K562 (cell line): ENCODE results near the gene ZBTB48. TPM values are rescaled to one million over a fixed set of nuclear protein-coding genes. Genes with fewer than 3 reads are reported as not detected.
A peak's percentile ranks its signal among the peaks of the same experiment; 100 is the strongest.

Experiments used
- BCL6 ChIP-seq: fragments of 250-450 bp; sonication (Bioruptor Pico); IDR thresholded peaks from 2 replicates; pipeline ENCODE4 v1.4.0; 2020
- CBFA2T2 ChIP-seq: fragments of 450-650 bp; conservative IDR thresholded peaks from 2 replicates; pipeline ENCODE4 v1.6.1; 2017; ENCODE audit warnings: mild to moderate bottlenecking
- CBX1 ChIP-seq: sonication (generic); IDR thresholded peaks from 2 replicates; pipeline ENCODE4 v1.6.1; 2016; ENCODE audit warnings: antibody characterized with exemption, low read depth, mild to moderate bottlenecking
- KAT7 ChIP-seq: sonication (generic); formaldehyde crosslinking; IDR thresholded peaks from 2 replicates; pipeline ENCODE4 v1.8.0; 2022; ENCODE audit warnings: missing genetic modification reagents, mild to moderate bottlenecking, borderline replicate concordance
- MTA1 ChIP-seq: fragments of 450-650 bp; IDR thresholded peaks from 2 replicates; pipeline ENCODE4 v1.6.1; 2017; ENCODE audit warnings: borderline replicate concordance
- NFIC ChIP-seq: fragments of 450-650 bp; IDR thresholded peaks from 2 replicates; pipeline ENCODE4 v1.6.1; 2017; ENCODE audit warnings: mild to moderate bottlenecking, inconsistent platforms
- PCBP1 ChIP-seq: fragments of 200-400 bp; formaldehyde crosslinking; IDR thresholded peaks from 2 replicates; pipeline ENCODE4 v1.6.1; 2018; ENCODE audit warnings: mild to moderate bottlenecking, low read depth, low read length; ENCODE audit not compliant: poor library complexity, severe bottlenecking
- PHF8 ChIP-seq: fragments of 200-600 bp; sonication (generic); IDR thresholded peaks from 2 replicates; pipeline ENCODE4 v1.6.1; 2012; ENCODE audit warnings: mixed run types, mild to moderate bottlenecking, inconsistent platforms, low read length, moderate library complexity, borderline replicate concordance
- RBM15 ChIP-seq: fragments of 200-400 bp; formaldehyde crosslinking; IDR thresholded peaks from 2 replicates; pipeline ENCODE4 v1.6.1; 2018; ENCODE audit warnings: mild to moderate bottlenecking, low read length, moderate library complexity; ENCODE audit not compliant: insufficient read depth
- RCOR1 ChIP-seq, 2 experiments: IDR thresholded peaks; 2 replicates each; pipeline ENCODE4 v1.6.1; 2012; ENCODE audit warnings: low read depth in 2 of 2, low read length in 2 of 2, borderline replicate concordance in 1 of 2, improper control_type of control experiment in 1 of 2
- SIX5 ChIP-seq, 2 experiments: IDR thresholded peaks; 2 replicates each; pipeline ENCODE4 v1.6.1; 2011; ENCODE audit warnings: low read length in 2 of 2, borderline replicate concordance in 1 of 2, low read depth in 1 of 2, mild to moderate bottlenecking in 1 of 2, moderate library complexity in 1 of 2; ENCODE audit not compliant: insufficient read depth in 1 of 2
- ZC3H11A ChIP-seq: IDR thresholded peaks from 2 replicates; pipeline ENCODE4 v1.6.1; 2012; ENCODE audit warnings: low read depth, low read length, improper control_type of control experiment
- ZNF354B ChIP-seq: fragments of 250-450 bp; sonication (Bioruptor Pico); IDR thresholded peaks from 2 replicates; pipeline ENCODE4 v1.4.0; 2020
- ZNF507 ChIP-seq: conservative IDR thresholded peaks from 2 replicates; pipeline ENCODE4 v1.6.1; 2017; ENCODE audit warnings: missing genetic modification characterization, missing compliant biosample characterization
- ZNF764 ChIP-seq: fragments of 250-450 bp; sonication (Bioruptor Pico); IDR thresholded peaks from 2 replicates; pipeline ENCODE4 v1.4.0; 2020; ENCODE audit warnings: low read depth, mild to moderate bottlenecking, moderate library complexity
- polyA plus RNA-seq, 8 experiments: library from polyadenylated mRNA; depleted of rRNA in 4 of 8; stranded (reverse) in 5 of 8; unstranded in 3 of 8; fragments of >200 nt; fragmentation: Nextera tagmentation in 2 of 8; fragmentation: Illumina TruSeq in 1 of 8; extraction: Ambion mirVana in 2 of 8; extraction: Trizol in 1 of 8; gene quantifications; 2 replicates each; pipeline versions ENCODE4 v1.2.1 to v1.2.3, GENCODE V29; 2011 to 2014; ENCODE audit warnings: inconsistent platforms in 1 of 8, missing spikeins in 1 of 8
- total RNA-seq, 7 experiments: library from RNA; depleted of rRNA in 6 of 7; stranded (reverse); fragments of >200 nt in 6 of 7; fragmentation: Illumina TruSeq in 2 of 7; extraction: Trizol in 2 of 7; gene quantifications; 2 replicates each; pipeline versions ENCODE4 v1.2.1 to v1.2.3, GENCODE V29; 2011 to 2021; ENCODE audit warnings: low replicate concordance in 1 of 7
- TF ChIP-seq, protein P1 (sequence below): fragments of 200-800 bp; sonication (Bioruptor generic); IDR thresholded peaks from 2 replicates; pipeline ENCODE4 v1.6.1; 2017; ENCODE audit warnings: missing genetic modification characterization, missing compliant biosample characterization
- TF ChIP-seq, protein P2 (sequence below): fragments of 450-650 bp; formaldehyde crosslinking; IDR thresholded peaks from 2 replicates; pipeline ENCODE4 v1.4.0; 2020; ENCODE audit warnings: mild to moderate bottlenecking, moderate library complexity
- TF ChIP-seq, protein P3 (sequence below): fragments of 250-450 bp; sonication (Bioruptor Pico); IDR thresholded peaks from 2 replicates; pipeline ENCODE4 v1.8.0; 2022; ENCODE audit warnings: moderate library complexity, mild to moderate bottlenecking, inconsistent platforms
- TF ChIP-seq, protein P4 (sequence below): fragments of 250-450 bp; sonication (Bioruptor Pico); IDR thresholded peaks from 2 replicates; pipeline ENCODE4 v1.6.1; 2021; ENCODE audit warnings: mild to moderate bottlenecking
- TF ChIP-seq, protein P5 (sequence below): fragments of 450-650 bp; IDR thresholded peaks from 2 replicates; pipeline ENCODE4 v1.6.1; 2014; ENCODE audit warnings: low read depth, mild to moderate bottlenecking, moderate library complexity, borderline replicate concordance

ZBTB48 gene
- total and polyA plus RNA-seq, 9 of the 15 experiments (the other 6 are each of a cell fraction or from before 2014, with no cell fraction given) = 1.9 to 66.9 (median 29.5) TPM

DNA sequence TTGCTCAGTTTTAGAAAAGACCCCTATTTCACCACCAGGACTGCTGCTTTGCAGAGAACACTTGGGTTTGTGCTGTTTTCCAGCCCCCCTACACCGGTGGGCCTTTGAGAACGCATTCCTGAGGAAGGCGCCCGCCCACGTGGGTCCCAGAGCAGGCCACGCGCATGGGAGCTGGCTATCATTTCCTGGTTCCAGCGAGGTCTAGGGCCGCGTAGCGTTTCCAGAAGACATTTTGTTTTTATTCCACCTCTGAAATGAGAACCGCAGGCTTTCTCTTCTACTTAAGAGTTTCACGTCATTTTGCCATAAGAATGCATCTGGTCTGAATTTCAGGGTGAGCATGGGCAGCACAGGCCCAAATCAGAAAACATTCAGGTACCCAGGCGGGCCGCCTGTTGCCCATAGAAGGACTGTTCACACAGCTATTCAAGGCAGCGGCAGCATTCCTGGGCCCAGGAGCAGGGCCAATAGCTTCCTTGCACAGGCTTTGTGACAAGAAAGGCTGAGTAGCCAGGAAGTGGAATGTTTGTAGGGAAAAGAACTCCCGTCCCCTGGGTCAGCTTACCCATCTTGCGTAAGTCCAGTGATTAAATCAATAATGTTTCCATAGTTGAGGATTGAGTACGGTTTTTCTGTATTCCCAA lies 24.2 kb downstream of the ZBTB48 start (continued):
- TF ChIP-seq, protein P1, sequence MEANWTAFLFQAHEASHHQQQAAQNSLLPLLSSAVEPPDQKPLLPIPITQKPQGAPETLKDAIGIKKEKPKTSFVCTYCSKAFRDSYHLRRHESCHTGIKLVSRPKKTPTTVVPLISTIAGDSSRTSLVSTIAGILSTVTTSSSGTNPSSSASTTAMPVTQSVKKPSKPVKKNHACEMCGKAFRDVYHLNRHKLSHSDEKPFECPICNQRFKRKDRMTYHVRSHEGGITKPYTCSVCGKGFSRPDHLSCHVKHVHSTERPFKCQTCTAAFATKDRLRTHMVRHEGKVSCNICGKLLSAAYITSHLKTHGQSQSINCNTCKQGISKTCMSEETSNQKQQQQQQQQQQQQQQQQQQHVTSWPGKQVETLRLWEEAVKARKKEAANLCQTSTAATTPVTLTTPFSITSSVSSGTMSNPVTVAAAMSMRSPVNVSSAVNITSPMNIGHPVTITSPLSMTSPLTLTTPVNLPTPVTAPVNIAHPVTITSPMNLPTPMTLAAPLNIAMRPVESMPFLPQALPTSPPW (CRISPR knock-in tag) = peak; percentile 64
- TF ChIP-seq PCBP1 (no peak), CBX1 (0 out of 2 replicates have a peak, but pooled peaks have one; percentile 60), RCOR1 (IDR thresholded peaks at IDR 0.05; ENCODE audit: borderline replicate concordance in 1 of 2, low read depth in 2 of 2, low read length in 2 of 2) (peak in 1 of 2 experiments; percentile 44; a peak in 2 of 4 replicates), ZNF354B (0 out of 2 replicates have a peak, but pooled peaks have one; percentile 21), SIX5 (IDR thresholded peaks at IDR 0.05; ENCODE audit: borderline replicate concordance in 1 of 2, insufficient read depth in 1 of 2, low read depth in 1 of 2, low read length in 2 of 2) (0 out of 4 replicates have a peak, but pooled peaks of 1 of the 2 experiments have one; percentile 9), NFIC (peak; percentile 3; the same call in 1 of the 2 replicates), BCL6 (CRISPR knock-in tag) (0 out of 2 replicates have a peak, but pooled peaks have one; percentile 48), PHF8 (peak; percentile 12; the same call in 1 of the 2 replicates), KAT7 (CRISPR knock-in tag) (0 out of 2 replicates have a peak, but pooled peaks have one; percentile 21), CBFA2T2 (0 out of 2 replicates have a peak, but pooled peaks have one; percentile 17), ZNF507 (tag) (no peak), RBM15 (no peak), ZC3H11A (no peak), MTA1 (0 out of 2 replicates have a peak, but pooled peaks have one; percentile 8), ZNF764 (CRISPR knock-in tag) (0 out of 2 replicates have a peak, but pooled peaks have one; percentile 30)
- TF ChIP-seq, protein P2, sequence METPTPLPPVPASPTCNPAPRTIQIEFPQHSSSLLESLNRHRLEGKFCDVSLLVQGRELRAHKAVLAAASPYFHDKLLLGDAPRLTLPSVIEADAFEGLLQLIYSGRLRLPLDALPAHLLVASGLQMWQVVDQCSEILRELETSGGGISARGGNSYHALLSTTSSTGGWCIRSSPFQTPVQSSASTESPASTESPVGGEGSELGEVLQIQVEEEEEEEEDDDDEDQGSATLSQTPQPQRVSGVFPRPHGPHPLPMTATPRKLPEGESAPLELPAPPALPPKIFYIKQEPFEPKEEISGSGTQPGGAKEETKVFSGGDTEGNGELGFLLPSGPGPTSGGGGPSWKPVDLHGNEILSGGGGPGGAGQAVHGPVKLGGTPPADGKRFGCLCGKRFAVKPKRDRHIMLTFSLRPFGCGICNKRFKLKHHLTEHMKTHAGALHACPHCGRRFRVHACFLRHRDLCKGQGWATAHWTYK (CRISPR knock-in tag) = peak; percentile 82
- TF ChIP-seq, protein P3, sequence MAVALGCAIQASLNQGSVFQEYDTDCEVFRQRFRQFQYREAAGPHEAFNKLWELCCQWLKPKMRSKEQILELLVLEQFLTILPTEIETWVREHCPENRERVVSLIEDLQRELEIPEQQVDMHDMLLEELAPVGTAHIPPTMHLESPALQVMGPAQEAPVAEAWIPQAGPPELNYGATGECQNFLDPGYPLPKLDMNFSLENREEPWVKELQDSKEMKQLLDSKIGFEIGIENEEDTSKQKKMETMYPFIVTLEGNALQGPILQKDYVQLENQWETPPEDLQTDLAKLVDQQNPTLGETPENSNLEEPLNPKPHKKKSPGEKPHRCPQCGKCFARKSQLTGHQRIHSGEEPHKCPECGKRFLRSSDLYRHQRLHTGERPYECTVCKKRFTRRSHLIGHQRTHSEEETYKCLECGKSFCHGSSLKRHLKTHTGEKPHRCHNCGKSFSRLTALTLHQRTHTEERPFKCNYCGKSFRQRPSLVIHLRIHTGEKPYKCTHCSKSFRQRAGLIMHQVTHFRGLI (CRISPR knock-in tag) = peak; percentile 69; the same call in 1 of the 2 replicates
- TF ChIP-seq, protein P4, sequence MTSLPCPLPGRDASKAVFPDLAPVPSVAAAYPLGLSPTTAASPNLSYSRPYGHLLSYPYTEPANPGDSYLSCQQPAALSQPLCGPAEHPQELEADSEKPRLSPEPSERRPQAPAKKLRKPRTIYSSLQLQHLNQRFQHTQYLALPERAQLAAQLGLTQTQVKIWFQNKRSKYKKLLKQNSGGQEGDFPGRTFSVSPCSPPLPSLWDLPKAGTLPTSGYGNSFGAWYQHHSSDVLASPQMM (CRISPR knock-in tag) = no peak
- TF ChIP-seq, protein P5, sequence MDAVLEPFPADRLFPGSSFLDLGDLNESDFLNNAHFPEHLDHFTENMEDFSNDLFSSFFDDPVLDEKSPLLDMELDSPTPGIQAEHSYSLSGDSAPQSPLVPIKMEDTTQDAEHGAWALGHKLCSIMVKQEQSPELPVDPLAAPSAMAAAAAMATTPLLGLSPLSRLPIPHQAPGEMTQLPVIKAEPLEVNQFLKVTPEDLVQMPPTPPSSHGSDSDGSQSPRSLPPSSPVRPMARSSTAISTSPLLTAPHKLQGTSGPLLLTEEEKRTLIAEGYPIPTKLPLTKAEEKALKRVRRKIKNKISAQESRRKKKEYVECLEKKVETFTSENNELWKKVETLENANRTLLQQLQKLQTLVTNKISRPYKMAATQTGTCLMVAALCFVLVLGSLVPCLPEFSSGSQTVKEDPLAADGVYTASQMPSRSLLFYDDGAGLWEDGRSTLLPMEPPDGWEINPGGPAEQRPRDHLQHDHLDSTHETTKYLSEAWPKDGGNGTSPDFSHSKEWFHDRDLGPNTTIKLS = peak; percentile 60; the same call in 1 of the 2 replicates
